ENCODE results near the gene GDPD5.

GDPD5 gene

DNA sequence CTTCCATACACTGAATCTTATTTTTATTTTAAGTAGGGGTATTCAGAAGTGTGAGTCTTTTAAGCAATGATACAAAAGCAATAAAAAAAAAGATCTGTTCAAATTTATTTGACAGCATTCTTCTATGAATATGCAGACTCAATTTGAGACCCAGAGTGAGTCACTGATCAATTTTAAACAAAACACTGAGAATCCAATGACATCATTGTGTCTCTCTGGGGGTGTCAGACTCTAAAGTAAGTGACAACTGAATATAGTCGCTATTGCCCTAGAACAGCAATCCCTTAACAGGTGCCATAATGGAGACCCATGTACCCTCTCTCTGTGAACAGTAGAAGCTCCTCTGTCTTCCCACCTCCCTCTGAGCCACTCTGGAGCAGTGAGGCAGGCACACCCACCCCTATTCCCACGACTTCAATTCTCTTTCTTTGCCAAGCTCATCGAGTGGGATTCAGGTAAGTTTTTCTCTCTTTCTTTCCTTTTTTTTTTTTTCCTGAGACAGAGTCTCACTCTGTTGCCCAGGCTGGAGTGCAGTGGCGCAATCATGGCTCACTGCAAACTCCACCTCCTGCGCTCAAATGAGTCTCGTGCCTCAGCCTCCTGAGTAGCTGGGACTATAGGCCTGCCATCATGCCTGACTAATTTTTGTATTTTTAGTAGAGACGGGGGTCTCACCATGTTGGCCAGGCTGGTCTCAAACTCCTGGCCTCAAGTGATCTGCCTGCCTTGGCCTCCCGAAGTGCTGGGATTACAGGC is 131.5 kb downstream of the GDPD5 start:
- in situ Hi-C loops (cut with MboI; ENCODE audit: low pct_unique_long_range_greater_than_20kb, low sequenced_read_pairs): loop anchor here (10.0 kb wide), 1 partner anchor 119 kb away; no protein-coding TSS in a partner anchor

DNA sequence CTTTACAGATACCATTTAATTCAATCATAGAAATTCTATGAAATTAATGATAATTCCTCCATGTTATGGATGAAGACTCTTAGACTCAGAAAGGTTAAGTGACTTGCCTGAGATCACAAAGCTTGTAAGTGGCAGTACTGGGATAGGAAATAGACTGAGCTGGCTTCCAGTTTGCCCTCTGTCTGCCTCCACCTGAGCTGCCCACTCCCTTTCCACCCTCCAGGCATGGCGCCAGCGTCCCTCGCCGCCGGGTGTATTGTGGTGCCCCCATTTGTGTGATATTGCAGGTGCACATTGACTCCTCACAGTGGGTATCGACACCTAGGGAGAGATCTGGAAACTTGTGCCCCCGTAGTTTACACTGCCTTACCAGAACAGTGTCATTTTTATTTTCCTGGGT is 135.8 kb downstream of the GDPD5 start:
- DNase-seq: no peak
- in situ Hi-C loops (cut with MboI; ENCODE audit: low pct_unique_long_range_greater_than_20kb, low sequenced_read_pairs): loop anchor here (10.0 kb wide), 2 partner anchors 55 to 115 kb away; no protein-coding TSS in a partner anchor

More for the DNA sequence above, 131.5 kb downstream of the GDPD5 start:
- no peak for DNase-seq

DNA sequence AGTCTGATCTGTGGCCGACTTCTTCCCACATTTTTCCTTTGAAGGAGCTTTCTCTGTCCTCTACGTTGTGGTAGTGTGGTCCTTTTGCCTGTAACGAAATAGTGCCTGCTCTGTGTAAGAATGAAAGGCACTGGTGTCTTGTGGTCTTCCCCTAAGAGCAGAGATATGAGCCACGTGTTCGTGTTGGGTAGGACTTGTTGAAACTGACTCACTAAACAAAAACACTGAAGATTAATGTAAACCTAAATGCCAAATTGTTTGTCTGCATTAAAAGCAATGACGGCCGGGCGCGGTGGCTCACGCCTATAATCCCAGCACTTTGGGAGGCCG is 136.5 kb downstream of the GDPD5 start:
- in situ Hi-C loops (cut with MboI; ENCODE audit: low pct_unique_long_range_greater_than_20kb, low sequenced_read_pairs): loop anchor here (10.0 kb wide), 1 partner anchor 54 kb away; no protein-coding TSS in a partner anchor
- no peak for DNase-seq

DNA sequence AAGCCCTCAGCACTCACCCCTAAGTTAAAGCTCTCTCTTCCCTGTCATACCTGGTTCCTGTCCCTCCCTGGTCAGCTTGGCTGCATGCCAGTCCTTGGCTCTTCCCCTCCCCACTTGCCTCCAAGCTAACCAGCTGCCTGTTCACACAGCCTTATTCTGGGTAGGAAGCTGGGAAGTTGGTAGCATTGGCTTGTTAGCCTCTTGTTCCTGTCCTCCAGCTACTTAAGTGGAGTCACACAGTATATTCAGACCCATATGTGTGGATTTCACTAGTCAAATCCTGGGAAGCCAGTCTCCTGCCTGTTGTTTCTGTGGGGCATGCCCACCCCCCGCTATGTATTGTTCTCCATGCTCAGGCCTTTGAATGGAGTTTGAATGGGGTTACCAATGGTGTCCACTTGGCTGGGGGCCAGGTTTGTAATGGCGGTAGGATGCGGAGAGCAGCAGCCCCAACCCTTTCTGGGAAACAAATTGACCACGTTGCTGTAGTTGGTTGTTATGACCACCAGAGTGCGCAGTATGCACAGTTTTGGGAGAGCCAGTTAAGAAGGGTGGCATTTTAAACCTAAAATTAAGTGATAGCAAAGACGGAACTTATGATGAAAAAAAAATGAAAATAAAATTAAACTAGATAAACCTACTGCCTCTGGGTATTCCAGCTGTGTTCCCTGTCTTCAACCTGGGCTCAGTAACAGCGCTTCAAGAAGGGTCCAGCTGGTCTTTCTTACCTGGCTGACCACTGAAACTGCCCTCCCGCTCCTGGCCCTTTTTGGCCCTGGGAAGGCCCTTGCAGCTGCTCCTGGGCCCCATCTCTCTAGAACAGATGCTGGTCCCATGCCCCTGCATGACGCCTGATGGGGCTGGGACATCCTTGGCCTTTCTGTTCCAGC is 137.1 kb downstream of the GDPD5 start:
- in situ Hi-C loops (cut with MboI; ENCODE audit: low pct_unique_long_range_greater_than_20kb, low sequenced_read_pairs): loop anchor here (10.0 kb wide), 1 partner anchor 54 kb away; no protein-coding TSS in a partner anchor
- DNase-seq: peak; percentile 92

DNA sequence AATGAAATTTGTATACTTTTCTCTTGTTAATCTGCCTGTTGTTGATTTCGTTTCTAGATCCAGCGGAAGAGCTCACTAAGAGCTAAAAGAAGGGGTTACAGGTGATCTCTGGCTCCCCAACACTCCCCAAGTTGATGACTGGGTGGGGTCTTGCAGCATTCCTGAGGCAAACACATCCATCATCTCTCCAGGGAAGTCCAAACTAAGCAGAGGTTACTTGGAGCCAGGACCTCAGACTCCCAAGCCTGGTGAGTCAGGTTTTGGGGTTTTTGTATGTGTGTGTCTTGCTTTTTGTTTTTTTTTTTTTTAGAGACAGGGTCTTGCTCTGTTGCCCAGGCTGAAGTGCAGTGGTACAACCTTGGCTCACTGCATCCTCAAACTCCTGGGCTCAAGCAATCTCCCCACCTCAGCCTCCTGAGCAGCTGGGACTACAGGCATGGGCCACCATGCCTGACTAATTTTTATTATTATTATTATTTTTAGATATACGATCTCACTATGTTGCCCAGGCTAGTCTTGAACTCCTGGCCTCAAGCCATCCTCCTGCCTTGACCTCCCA is 137.9 kb downstream of the GDPD5 start:
- in situ Hi-C loops (cut with MboI; ENCODE audit: low pct_unique_long_range_greater_than_20kb, low sequenced_read_pairs): loop anchor here (10.0 kb wide), 1 partner anchor 53 kb away; no protein-coding TSS in a partner anchor
- DNase-seq: no peak

DNA sequence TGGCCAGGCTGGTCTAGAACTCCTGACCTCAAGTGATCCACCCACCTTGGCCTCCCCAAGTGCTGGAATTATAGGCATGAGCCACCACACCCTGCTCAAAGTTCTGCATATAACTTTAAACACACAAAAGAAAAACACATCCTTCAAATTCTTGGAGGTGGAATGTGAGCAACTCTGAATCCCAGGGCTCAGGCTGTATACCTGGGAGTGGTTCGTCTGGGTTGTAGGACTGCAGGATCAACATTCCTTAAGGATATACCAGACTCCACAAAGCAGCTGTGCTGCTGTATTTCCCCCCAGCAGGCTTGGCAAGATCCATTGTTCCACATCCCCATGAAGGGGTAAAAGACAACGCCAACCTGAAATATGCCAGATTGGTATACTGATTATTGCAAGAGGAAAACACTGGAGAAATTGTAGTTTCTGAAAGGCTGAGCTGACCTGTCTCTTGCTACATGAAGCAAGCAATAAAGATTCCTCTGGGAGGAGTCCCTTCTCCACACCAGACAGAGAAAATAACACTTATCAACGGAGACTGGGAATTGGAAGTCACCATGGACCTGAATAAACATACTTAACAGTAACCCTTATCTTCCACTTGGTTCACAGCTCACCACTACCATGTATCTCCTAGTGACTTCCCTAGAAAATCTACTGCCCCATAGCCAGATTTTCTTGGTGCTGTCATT is 138.7 kb downstream of the GDPD5 start:
- DNase-seq: no peak
- in situ Hi-C loops (cut with MboI; ENCODE audit: low pct_unique_long_range_greater_than_20kb, low sequenced_read_pairs): loop anchor here (10.0 kb wide), 1 partner anchor 52 kb away; no protein-coding TSS in a partner anchor

Data from KBM-7 (cell line).